ENCODE data around the gene PERP.

The PERP gene

DNA sequence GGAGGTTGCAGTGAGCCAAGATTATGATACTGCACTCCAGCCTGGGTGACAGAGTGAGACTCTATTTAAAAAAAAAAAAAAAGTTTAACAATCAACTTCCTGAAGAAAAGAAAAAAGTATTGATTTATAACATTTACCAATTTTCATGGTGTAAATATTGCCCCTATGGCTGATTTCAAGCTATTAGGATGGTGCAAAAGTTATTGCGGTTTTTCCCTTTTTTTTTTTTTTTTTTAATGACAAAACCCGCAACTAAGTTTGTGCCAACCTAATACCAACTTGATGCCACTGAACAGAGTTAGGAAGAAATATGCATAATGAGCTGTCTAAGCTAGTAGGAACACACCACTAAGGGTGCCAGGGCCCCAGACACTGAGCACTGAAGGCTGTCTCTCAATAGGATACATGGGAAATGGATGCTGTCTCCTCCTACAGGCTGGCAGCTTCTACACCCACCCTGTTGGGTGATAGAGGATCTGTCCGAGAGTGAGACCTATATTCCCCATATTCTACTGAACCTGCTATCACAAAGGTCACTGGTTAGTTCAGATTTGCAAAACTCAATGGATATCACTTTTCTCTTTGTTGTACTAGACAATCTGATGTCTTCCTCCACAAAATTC, 6.5 kb upstream of the PERP start:
- DNase-seq (ENCODE audit: extremely low read depth, low read depth): no peak
- TF ChIP-seq, protein P1, sequence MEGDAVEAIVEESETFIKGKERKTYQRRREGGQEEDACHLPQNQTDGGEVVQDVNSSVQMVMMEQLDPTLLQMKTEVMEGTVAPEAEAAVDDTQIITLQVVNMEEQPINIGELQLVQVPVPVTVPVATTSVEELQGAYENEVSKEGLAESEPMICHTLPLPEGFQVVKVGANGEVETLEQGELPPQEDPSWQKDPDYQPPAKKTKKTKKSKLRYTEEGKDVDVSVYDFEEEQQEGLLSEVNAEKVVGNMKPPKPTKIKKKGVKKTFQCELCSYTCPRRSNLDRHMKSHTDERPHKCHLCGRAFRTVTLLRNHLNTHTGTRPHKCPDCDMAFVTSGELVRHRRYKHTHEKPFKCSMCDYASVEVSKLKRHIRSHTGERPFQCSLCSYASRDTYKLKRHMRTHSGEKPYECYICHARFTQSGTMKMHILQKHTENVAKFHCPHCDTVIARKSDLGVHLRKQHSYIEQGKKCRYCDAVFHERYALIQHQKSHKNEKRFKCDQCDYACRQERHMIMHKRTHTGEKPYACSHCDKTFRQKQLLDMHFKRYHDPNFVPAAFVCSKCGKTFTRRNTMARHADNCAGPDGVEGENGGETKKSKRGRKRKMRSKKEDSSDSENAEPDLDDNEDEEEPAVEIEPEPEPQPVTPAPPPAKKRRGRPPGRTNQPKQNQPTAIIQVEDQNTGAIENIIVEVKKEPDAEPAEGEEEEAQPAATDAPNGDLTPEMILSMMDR (IDR thresholded peaks at IDR 0.05; ENCODE audit: low read depth, low read length): no peak

DNA sequence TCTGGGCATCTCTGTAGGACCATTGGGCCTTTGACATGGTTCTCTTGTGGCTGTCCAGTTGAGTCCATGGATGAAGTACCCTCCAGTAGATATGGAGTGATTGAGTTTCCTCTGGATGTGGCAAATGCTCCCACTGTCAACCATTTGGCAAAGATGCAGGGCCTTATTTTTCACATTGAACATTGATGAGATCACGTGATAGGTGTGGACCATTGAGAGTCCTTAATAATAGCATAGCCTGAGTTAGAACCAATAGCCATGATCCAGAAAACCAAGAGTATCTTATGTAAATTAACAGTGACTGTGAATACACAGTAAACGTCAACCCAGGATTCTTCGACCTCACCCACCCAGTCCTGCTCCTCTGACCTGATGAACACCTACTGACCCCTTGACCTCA, 3.0 kb upstream of the PERP start:
- TF ChIP-seq, protein P1 (IDR thresholded peaks at IDR 0.05; ENCODE audit: low read depth, low read length): no peak
- DNase-seq (ENCODE audit: extremely low read depth, low read depth): no peak

DNA sequence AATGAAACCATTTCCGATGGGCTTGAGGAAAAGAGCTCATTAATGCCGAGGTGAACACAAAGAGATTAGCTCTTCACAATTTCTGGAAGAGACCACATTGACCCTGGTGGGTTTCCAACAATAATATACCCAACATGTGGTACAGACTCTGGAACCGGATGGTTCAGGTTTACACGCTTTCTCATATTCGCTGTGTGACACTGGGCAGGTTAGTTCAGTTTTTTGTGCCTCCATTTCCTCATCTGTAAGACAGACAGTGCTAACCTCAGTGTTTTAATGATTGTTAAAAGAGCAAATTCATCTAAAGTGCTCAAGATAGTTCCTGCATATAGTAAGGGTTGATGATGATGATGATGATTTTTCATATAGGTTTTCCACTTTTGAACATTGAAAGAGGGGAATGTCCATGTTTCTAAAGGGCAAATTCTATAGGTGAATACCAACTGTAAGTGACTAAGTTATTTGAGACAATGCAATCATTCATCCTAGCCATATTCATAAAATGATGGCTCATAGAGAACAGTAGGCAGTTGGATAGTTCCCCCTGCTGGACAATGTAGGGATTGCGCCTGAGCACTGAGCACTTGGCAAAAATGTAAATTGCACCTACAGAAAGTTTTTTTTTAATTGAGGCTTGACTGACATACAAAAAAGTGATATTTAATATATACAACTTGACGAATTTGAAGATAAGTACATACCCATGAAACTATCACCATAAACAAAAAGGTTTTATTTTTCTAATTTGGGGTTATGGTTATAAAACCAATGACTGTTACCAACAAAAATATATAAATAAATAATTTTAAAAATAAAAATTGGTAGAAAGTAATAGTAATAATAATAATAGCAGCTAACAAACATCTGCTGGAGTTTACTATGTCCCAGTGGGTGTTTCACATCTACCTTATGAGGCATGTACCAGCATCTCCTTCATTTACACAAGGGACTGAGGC, 2.1 kb upstream of the PERP start:
- peak; percentile 37 for DNase-seq (ENCODE audit: extremely low read depth, low read depth)
- TF ChIP-seq, protein P1 (IDR thresholded peaks at IDR 0.05; ENCODE audit: low read depth, low read length): peak; percentile 97

DNA sequence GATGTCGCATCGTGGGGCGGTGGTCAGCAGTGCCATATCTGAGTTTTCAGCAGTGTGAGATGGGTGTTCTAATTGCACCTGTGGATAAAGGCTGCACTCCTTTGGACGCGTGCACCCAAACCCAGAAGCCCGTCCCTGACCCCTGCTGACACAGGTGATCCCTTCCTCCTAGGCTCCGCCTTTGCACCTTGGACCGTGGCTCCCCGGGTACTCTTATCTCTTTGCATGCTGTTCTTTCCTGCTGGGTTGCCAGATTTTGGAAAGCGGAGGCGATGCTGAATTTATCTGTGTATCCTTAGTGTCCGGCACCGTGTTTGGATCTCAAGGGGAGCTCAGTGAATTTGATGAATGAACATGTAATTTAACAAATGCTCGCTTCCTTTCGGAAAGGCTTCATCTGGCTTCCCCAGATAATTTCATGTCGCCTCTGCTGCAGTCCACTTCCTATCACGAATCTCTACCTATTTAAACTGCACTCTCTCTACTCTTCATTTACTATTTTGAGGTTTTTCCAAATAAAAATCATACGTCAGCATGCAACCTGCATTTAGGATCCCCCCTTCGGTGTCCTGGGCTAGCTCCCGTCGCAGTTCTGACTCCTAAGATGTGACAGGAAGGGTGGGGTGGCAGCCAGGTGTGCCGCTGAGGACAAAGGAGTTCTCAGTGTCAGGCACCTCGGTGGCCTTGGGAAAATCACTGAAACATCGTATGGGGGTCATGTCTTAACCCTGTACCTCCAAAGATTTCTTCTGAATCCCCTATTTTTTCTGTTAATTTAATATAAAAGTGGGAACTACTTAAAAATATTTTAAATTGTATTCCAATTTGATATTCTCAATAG, 753 bp upstream of the PERP start:
- TF ChIP-seq, protein P1 (IDR thresholded peaks at IDR 0.05; ENCODE audit: low read depth, low read length): no peak
- no peak for DNase-seq (ENCODE audit: extremely low read depth, low read depth)

DNA sequence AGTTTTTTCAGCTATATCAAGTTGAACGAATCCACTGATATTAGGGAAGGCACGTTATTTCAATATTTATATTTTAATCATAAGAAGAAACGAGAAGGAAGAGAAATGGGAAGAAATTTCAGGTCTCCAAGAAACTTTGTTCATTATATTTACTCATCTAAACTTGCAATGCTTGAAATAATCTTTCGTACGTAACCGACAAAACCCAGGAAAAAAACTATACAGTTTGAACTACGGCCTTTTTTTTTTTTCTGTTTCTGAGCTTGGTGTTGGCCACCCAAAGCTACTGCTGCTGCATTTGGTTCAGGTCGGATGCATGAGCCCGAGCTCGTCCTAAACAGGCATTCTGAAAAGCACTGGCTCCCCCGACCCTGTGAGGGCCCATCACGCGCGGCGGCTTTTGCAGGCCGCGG, 548 bp downstream of the PERP start:
- DNase-seq (ENCODE audit: extremely low read depth, low read depth): no peak
- TF ChIP-seq, protein P1 (IDR thresholded peaks at IDR 0.05; ENCODE audit: low read depth, low read length): no peak

DNA sequence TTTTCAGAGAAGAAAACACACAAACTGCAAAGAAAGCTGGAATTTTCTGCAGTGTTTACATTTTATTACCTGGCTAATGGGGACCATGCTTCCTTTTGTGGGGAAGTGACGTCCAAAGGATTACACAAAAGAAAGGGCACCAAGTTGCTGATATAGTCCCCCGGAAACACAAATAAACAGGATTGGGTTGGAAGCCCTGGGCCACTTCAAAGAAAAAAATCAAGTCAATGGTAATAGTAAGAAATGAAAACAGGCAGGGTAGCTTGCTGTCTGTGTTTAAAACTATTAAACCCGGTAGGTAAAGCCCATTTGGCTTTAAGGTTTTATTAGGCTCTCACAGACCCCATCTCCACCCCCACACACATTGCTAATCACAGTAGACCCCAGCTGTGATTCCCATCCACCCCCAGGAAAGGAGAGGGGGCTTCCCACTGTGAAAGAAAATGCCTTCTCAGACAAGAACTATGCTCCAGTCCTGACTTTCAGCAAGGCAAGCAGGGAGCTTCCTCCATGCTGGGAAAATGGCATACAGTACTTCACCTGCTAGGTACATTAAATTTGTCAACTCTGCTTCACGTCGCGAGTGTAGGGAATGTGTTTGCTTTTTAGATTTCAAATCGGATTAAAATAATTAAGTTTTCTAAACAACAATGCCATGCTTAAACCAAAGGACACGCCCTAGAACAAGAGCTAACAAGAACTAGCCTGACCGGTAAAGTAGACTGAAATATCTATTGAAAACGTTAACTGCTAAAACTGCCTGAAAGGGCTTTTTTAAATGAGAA, 1.1 kb downstream of the PERP start:
- no peak for DNase-seq (ENCODE audit: extremely low read depth, low read depth)

More for the DNA sequence above, 1.1 kb downstream of the PERP start:
- TF ChIP-seq, protein P1 (IDR thresholded peaks at IDR 0.05; ENCODE audit: low read depth, low read length): no peak
